Measurements from ENCODE around the gene PRKAR2B.

DNA sequence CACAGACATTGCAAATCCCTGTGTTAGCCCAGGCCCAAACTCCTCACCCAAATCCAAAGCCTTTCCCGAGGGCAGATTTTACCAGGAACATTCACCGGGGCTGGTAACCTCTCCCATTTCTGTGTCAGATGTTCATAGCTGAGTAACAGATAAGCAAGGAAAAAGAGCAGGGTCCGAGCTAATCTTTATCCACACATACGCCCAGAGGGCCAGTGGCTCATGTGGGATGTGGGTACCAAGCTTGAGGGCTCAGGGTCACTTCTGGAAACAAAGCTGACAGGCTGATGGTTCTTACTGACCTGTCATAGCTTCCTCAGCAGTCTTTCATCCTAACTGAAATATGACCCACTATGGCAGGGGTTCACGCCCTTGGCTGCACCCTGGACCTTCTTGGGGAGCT is 164.1 kb downstream of the PRKAR2B start:
- TF ChIP-seq CTCF (conservative IDR thresholded peaks at IDR 0.05; ENCODE audit: low read depth in 2 of 2) (no peak), EZH2 (IDR thresholded peaks at IDR 0.05; ENCODE audit: low read depth, unreplicated experiment) (no peak), JUNB (IDR thresholded peaks at IDR 0.05; ENCODE audit: unreplicated experiment) (no peak), CREB1 (CRISPR knock-in tag; IDR thresholded peaks at IDR 0.05; ENCODE audit: low read depth) (no peak), STAT1 (IDR thresholded peaks at IDR 0.05; ENCODE audit: unreplicated experiment) (no peak), POLR2AphosphoS5 (IDR thresholded peaks at IDR 0.05; ENCODE audit: low read depth) (no peak)
- TF ChIP-seq, protein P1, sequence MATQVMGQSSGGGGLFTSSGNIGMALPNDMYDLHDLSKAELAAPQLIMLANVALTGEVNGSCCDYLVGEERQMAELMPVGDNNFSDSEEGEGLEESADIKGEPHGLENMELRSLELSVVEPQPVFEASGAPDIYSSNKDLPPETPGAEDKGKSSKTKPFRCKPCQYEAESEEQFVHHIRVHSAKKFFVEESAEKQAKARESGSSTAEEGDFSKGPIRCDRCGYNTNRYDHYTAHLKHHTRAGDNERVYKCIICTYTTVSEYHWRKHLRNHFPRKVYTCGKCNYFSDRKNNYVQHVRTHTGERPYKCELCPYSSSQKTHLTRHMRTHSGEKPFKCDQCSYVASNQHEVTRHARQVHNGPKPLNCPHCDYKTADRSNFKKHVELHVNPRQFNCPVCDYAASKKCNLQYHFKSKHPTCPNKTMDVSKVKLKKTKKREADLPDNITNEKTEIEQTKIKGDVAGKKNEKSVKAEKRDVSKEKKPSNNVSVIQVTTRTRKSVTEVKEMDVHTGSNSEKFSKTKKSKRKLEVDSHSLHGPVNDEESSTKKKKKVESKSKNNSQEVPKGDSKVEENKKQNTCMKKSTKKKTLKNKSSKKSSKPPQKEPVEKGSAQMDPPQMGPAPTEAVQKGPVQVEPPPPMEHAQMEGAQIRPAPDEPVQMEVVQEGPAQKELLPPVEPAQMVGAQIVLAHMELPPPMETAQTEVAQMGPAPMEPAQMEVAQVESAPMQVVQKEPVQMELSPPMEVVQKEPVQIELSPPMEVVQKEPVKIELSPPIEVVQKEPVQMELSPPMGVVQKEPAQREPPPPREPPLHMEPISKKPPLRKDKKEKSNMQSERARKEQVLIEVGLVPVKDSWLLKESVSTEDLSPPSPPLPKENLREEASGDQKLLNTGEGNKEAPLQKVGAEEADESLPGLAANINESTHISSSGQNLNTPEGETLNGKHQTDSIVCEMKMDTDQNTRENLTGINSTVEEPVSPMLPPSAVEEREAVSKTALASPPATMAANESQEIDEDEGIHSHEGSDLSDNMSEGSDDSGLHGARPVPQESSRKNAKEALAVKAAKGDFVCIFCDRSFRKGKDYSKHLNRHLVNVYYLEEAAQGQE (IDR thresholded peaks at IDR 0.05; ENCODE audit: unreplicated experiment) = no peak

Measured in GM23338 (cell line).